ENCODE results near the gene SLC25A33. TPM values are rescaled to one million over a fixed set of nuclear protein-coding genes. Genes with fewer than 3 reads are reported as not detected.

SLC25A33 gene
- total and polyA plus RNA-seq, 2 of the 8 experiments (the other 6 are each of a cell fraction or from before 2014, with no cell fraction given) = 7.8 to 12.8 TPM

DNA sequence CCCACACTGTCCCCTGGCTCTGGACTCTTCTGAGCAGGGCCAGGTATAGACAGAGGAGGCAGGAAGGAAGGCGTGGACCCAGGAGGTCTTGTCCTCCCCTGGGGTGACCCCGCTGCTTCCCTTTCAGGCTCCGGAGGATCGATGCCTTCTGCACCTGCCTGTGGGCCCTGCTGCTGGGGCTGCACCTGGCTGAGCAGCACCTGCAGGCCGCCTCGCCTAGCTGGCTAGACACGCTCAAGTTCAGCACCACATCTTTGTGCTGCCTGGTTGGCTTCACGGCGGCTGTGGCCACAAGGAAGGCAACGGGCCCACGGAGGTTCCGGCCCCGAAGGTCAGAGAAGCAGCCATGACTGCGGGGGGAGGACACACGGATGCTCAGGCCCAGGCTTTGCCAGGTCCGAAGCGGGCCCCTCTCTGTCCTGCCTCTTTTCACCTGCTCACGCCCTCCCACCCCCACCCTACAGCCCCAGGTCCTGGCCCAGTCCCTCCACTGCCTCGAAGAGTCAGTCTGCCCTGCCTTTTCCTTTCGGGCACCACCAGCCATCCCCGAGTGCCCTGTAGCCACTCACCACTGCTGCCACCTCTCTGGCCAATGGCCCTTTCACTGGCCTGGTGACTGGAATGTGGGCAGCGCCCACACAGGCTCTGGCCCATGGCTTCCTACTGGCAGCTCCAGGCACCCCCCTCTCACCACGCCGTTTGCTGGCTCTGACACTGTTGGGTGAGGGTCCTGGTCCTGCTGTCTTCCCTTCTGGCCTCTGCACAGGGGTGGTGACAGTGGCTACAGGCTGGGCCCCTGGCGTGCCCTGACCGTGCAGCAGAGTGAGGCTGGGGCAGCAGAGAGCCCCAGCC, 62.9 kb downstream of the SLC25A33 start:
- no peak for FAIRE-seq
- no peak overlapping the region for H3K27ac ChIP-seq (ENCODE audit: low read depth, low read length)
- no peak overlapping the region for H3K56ac ChIP-seq (replicated peaks; ENCODE audit: insufficient read length, low read depth, low read length)
- H3K23ac ChIP-seq (ENCODE audit: insufficient read length) = no peak overlapping the region
- no peak overlapping the region for H4K8ac ChIP-seq (ENCODE audit: extremely low read depth, insufficient read depth, low read length)
- no peak overlapping the region for H3K14ac ChIP-seq (ENCODE audit: insufficient read length)
- H4K20me1 ChIP-seq (replicated peaks in 1 of 2; ENCODE audit: control insufficient read depth in 1 of 2, insufficient read depth in 2 of 2, low read length in 2 of 2) = peaks cover 6 to 8% of the 10 kb centered on the region in 2 experiments
- no peaks in the 10 kb centered on the region; a peak in 1 of 7 replicates for H3K4me1 ChIP-seq (replicated peaks in 1 of 4; ENCODE audit: control insufficient read depth in 3 of 4, insufficient read depth in 4 of 4, low read length in 3 of 4)
- no peak overlapping the region for H2BK120ac ChIP-seq (replicated peaks; ENCODE audit: low read depth, low read length)
- H2BK15ac ChIP-seq (ENCODE audit: low read length) = no peak overlapping the region
- no peak overlapping the region for H2AK5ac ChIP-seq (ENCODE audit: low read depth, low read length)
- H3K4me3 ChIP-seq (ENCODE audit: extremely low read depth in 1 of 4, insufficient read depth in 2 of 4, low read depth in 3 of 4, low read length in 4 of 4) = no peak overlapping the region
- peaks cover 3% of the 10 kb centered on the region for H3K79me1 ChIP-seq (ENCODE audit: low read depth, low read length)
- no peak overlapping the region for H2BK12ac ChIP-seq (ENCODE audit: low read depth, low read length)
- H4K91ac ChIP-seq (replicated peaks; ENCODE audit: insufficient read length, low read length) = no peak overlapping the region
- H3K23me2 ChIP-seq (ENCODE audit: low read depth, low read length) = no peaks in the 10 kb centered on the region
- no peak overlapping the region for H2BK20ac ChIP-seq (ENCODE audit: low read length)
- no peak overlapping the region for H3K9ac ChIP-seq (replicated peaks in 1 of 4; ENCODE audit: extremely low read depth in 1 of 4, low read depth in 3 of 4, low read length in 3 of 4)
- ChIA-PET POLR2A (ENCODE audit: partially characterized antibody) (no interaction called here), CTCF (ENCODE audit: partially characterized antibody) (interaction anchor here (6.2 kb wide), 1 partner anchor 14 kb away, joined by 32 read pairs; no protein-coding TSS in a partner anchor)
- H4K5ac ChIP-seq (ENCODE audit: insufficient read length, low read depth, low read length) = no peak overlapping the region
- peaks cover 6 to 24% (median 19%) of the 10 kb centered on the region in 4 experiments; a peak in 7 of 8 replicates for H3K36me3 ChIP-seq (ENCODE audit: control insufficient read depth in 2 of 4, insufficient read depth in 4 of 4, low read length in 3 of 4)
- 94% methylated on average over 23 of the region's 26 CpGs; no CpG with 5 or more reads in 1 of the 2 experiments for WGBS, 2 experiments (ENCODE audit: extremely low coverage in 1 of 2, insufficient coverage in 1 of 2, insufficient read length in 1 of 2, insufficient replicate concordance in 2 of 2, low coverage in 1 of 2, low lambda C conversion rate in 2 of 2, missing lambda C conversion rate in 1 of 2)
- H3K18ac ChIP-seq (ENCODE audit: extremely low read depth, low read length) = no peak overlapping the region
- no peak overlapping the region for H2BK5ac ChIP-seq (ENCODE audit: low read depth, low read length)
- no peaks in the 10 kb centered on the region for H3K27me3 ChIP-seq (replicated peaks in 1 of 4; ENCODE audit: control insufficient read depth in 3 of 4, extremely low read depth in 1 of 4, insufficient read depth in 3 of 4, low read length in 3 of 4)
- H3K9me3 ChIP-seq (ENCODE audit: insufficient read depth in 2 of 2, low read depth in 1 of 2, low read length in 1 of 2) = no peaks in the 10 kb centered on the region
- H2AFZ ChIP-seq (ENCODE audit: low read length) = no peak overlapping the region
- DNase-seq (ENCODE audit: low read depth in 1 of 2, low spot score in 2 of 2) = no peak
- H3K79me2 ChIP-seq (ENCODE audit: control insufficient read depth in 1 of 2, insufficient read depth in 2 of 2, low read length in 2 of 2) = no peaks in the 10 kb centered on the region
- no peak overlapping the region for H3K4me2 ChIP-seq (ENCODE audit: insufficient read depth in 1 of 2, low read depth in 2 of 2, low read length in 2 of 2)
- no peak overlapping the region for H3K4ac ChIP-seq (replicated peaks; ENCODE audit: insufficient read length, low read depth, low read length)
- TF ChIP-seq SIRT6 (IDR thresholded peaks at IDR 0.05; ENCODE audit: low read length) (no peak), EZH2 (IDR thresholded peaks at IDR 0.05; ENCODE audit: low read depth, low read length, severe bottlenecking) (no peak), SUZ12 (IDR thresholded peaks at IDR 0.05; ENCODE audit: low read length) (no peak), EP300 (IDR thresholded peaks at IDR 0.05; ENCODE audit: borderline replicate concordance in 1 of 2, low read depth in 2 of 2, low read length in 2 of 2) (no peak)
- TF ChIP-seq, protein P1, sequence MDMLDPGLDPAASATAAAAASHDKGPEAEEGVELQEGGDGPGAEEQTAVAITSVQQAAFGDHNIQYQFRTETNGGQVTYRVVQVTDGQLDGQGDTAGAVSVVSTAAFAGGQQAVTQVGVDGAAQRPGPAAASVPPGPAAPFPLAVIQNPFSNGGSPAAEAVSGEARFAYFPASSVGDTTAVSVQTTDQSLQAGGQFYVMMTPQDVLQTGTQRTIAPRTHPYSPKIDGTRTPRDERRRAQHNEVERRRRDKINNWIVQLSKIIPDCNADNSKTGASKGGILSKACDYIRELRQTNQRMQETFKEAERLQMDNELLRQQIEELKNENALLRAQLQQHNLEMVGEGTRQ (IDR thresholded peaks at IDR 0.05; ENCODE audit: low read length) = no peak

Measured in H1 (cell line).